Coronary artery (tissue), 2 donors: ENCODE data around the gene FCRL1.

ENCODE experiments used
- DNase-seq: peaks from one replicate; pipeline ENCODE4 v3.0.0-alpha.2; 2017; ENCODE audit warnings: low spot score
- H3K27ac ChIP-seq, 2 donors: fragments of 200-600 bp; sonication (generic); one replicate each; pipeline ENCODE4 v1.5.1; 2016 to 2019
- H3K4me3 ChIP-seq: fragments of 200-600 bp; sonication (generic); 2 replicates; pipeline ENCODE4 v1.5.1; 2016; ENCODE audit warnings: mild to moderate bottlenecking, moderate library complexity
- CTCF ChIP-seq: fragments of 200-600 bp; sonication (generic); IDR thresholded peaks from one replicate; pipeline ENCODE4 v1.5.1; 2019; ENCODE audit warnings: antibody characterized with exemption

Gene FCRL1

DNA sequence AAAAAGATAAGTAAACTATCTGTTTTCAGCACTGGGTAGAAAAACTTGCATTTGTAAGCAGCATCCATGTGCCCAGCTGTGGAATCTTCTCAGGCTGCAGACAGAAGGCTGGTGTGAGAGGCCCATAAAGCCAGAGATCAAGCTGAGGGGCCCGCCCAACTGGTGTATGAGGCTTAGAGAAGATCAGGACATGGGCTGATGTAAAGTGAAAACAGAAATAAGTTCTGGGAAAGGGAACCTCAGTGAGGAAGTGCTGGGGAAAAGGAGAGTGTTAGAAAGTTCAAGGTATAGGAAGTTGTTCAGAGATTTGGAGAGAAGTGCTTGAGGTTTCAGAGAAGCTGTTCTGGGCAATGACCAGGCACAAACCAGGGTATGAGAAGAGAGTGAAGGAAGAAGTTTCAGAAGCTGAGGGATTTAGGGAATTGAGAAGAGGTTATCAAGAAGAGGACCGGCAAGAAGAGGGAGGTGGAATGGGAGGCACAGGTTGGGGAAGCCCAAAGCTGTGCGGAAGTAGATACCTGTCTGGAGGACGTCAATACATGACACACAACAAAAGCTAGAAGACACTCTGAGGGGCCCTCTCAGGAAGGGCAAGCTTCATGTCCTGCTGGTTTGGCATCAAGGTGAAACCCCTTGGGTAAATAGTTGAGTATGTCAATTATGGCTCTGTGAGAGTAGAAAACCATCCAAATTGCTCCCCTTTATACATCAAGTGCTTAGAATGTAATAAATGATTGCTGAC is 24.3 kb upstream of the FCRL1 start:
- TF ChIP-seq CTCF, result no peak
- Histone ChIP-seq H3K4me3 (no peak overlapping the region), H3K27ac (no peak overlapping the region)
- DNase-seq, result no peak

GRCh38 chr1:157842939-157843338 is 23.0 kb upstream of the FCRL1 start:
- TF ChIP-seq CTCF, result no peak
- Histone ChIP-seq H3K27ac (no peak overlapping the region), H3K4me3 (no peak overlapping the region)
- no peak for DNase-seq

DNA sequence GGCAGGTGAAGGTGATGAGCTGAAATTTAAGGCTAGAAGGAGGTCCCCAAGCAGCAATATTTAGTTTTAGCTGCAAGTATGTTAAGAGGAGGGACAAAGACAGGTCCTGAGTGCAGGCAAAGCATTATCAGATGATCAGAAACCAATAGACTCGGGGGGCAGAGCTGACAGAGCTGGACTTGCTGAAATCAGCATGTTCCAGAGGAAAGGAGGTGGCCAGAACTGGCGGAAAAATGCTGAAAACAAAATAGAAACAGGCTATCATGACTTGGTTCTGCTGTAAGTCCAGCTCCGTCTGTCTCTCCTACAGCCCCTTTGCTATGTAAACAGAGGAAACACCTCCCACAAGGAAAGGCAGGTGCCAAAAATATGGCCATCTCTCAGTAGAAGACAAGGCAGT is 21.8 kb upstream of the FCRL1 start, which contains the start of gene CD5L:
CD5L (minus strand) TSS at position 101 of the 400 bp plus-strand sequence. CDS start 107 bp downstream, outside the sequence.
- DNase-seq, result no peak
- H3K27ac ChIP-seq, result no peak within 1 kb of the TSS
- TF ChIP-seq CTCF, result no peak
- no peak within 1 kb of the TSS for H3K4me3 ChIP-seq

- DNase-seq, result no peak
- TF ChIP-seq CTCF, result no peak
- Histone ChIP-seq H3K27ac (no peak overlapping the region), H3K4me3 (no peak overlapping the region)
Measured at GRCh38 chr1:157838966-157839365, 19.0 kb upstream of the FCRL1 start.

DNA sequence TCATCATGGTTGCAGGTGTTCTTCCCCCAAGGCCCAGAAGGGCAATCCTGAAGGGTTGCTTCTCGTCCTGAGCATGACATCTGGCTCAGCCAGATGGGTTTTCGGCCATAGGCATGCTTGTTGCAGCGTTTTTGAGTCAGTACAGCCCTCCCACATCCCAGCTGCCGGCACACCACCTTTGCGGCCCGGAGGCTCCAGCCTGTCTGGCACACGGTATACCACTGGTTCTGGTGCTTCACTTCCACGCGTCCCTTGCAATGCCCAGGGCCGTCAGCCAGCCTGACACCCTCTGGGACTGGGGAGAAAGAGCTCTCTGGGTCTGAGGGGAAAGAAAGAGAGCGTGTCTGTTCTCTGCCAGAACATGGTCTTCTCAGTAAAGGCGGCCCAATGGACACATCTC is 14.5 kb upstream of the FCRL1 start:
- no peak for DNase-seq
- no peak for TF ChIP-seq CTCF
- Histone ChIP-seq H3K4me3 (no peak overlapping the region), H3K27ac (no peak overlapping the region)

DNA sequence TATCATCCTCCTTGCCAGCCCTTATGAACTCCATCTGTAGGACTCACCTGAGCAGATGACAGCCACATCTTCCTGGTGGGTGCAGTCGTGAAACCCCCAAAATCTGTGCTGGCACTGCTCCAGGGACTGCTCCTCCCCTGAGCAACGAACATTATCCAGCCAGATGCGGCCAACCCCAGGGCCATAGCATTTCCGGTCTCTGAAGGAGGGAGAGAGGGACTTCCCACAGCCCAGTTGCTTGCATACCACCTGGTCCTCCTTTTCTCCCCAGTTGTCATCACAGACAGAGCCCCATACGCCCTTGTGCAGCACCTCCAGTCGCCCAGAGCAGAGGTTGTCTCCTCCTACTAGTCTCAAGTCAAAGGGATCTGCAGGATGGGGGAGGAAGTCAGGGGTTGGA is 13.2 kb upstream of the FCRL1 start:
- no peak for DNase-seq
- Histone ChIP-seq H3K27ac (no peak overlapping the region), H3K4me3 (no peak overlapping the region)
- no peak for TF ChIP-seq CTCF

DNA sequence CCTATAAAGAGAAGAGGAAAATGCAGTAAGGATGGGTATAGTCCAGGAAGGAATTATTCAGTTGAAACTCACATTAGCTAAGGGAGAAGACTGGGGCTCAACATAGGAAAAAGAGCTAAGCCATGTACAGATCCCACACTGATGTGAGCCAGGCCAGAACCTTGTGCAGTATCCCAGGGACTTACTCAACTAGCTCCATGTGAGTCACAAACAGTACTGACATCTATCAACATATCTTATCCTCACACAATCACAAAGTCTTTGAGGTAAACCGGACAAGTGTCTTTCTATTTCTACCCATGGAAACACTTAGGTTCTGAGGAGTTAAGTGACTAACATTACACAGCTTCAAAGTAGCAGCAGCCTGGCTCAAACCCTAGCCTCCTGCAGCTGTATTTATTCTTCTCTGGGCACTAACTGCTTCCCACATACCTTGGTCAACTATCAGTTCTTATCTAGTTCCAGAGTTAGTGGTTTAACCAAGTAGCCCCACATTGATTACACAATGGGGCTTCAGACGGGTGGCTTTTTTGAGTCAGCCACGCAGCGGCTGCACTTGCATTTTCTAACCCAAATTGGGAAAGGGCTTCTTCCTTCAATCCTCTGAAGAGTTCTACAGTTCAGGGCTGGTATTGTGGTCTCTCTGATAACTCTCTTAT is 12.2 kb upstream of the FCRL1 start:
- H3K4me3 ChIP-seq, result no peak overlapping the region
- no peak overlapping the region for H3K27ac ChIP-seq
- no peak for DNase-seq
- TF ChIP-seq CTCF, result no peak
